GM18498 (cell line): ENCODE results near the gene DCP1B.
"Not testable (repeated sequence)": the region's sequence is repeated elsewhere in the genome, so short reads cannot be mapped to it uniquely, and the experiment has no call there.

Experiments
- ATAC-seq: cut with Tn5 transposase; IDR thresholded peaks from one replicate; pipeline ENCODE4 v1.9.1; 2021; ENCODE audit warnings: mild to moderate bottlenecking, moderate library complexity; ENCODE audit not compliant: unreplicated experiment

The DCP1B gene

GRCh38 chr12:1977109-1977508 lies 27.1 kb downstream of the DCP1B start:
- no peak for ATAC-seq

GRCh38 chr12:1974812-1975211 lies 29.4 kb downstream of the DCP1B start:
- ATAC-seq: no peak

- ATAC-seq: no peak
Observed at GRCh38 chr12:1972856-1973317, 31.4 kb downstream of the DCP1B start.

GRCh38 chr12:1972260-1972659 lies 32.0 kb downstream of the DCP1B start:
- ATAC-seq: no peak

GRCh38 chr12:1970331-1970900 lies 33.8 kb downstream of the DCP1B start:
- ATAC-seq: no peak

GRCh38 chr12:1966561-1967226 lies 37.6 kb downstream of the DCP1B start:
- ATAC-seq: no peak

GRCh38 chr12:1965916-1966315 lies 38.3 kb downstream of the DCP1B start:
- no peak for ATAC-seq

GRCh38 chr12:1962051-1963020 lies 41.9 kb downstream of the DCP1B start:
- ATAC-seq: no peak

GRCh38 chr12:1956716-1957115 lies 47.5 kb downstream of the DCP1B start:
- no peak for ATAC-seq

GRCh38 chr12:1949771-1950470 lies 54.3 kb downstream of the DCP1B start:
- no peak for ATAC-seq

- no peak for ATAC-seq
Observed at GRCh38 chr12:1948883-1949282, 55.4 kb downstream of the DCP1B start.

- ATAC-seq: no peak
Observed at GRCh38 chr12:1947081-1947480, 57.2 kb downstream of the DCP1B start.

GRCh38 chr12:1946296-1946695 lies 58.0 kb downstream of the DCP1B start:
- no peak for ATAC-seq

- not testable (repeated sequence) for ATAC-seq
Observed at GRCh38 chr12:1945502-1945901, 58.8 kb downstream of the DCP1B start.

- peak; percentile 52 for ATAC-seq
Observed at GRCh38 chr12:1939801-1940607, 64.3 kb downstream of the DCP1B start.

- ATAC-seq: no peak
Observed at GRCh38 chr12:1939331-1939730, 64.9 kb downstream of the DCP1B start.

GRCh38 chr12:1937481-1938224 lies 66.6 kb downstream of the DCP1B start:
- no peak for ATAC-seq

- no peak for ATAC-seq
Observed at GRCh38 chr12:1936406-1937320, 67.6 kb downstream of the DCP1B start.
